Neuronal stem cell (in vitro differentiated cells): ENCODE data around the gene BBIP1.
A peak's percentile ranks its signal among the peaks of the same experiment; 100 is the strongest.

ENCODE experiments used
- DNase-seq: peaks from one replicate; pipeline ENCODE4 v3.0.0-alpha.2; 2013; ENCODE audit warnings: low spot score
- H2AFZ ChIP-seq: one replicate; pipeline ENCODE4 v1.6.1; 2013; ENCODE audit warnings: mild to moderate bottlenecking, low read length, inconsistent platforms
- H2AK5ac ChIP-seq: 2 replicates; pipeline ENCODE4 v1.6.1; 2013; ENCODE audit warnings: low read depth, mild to moderate bottlenecking, inconsistent platforms, low read length, moderate library complexity, mixed read lengths
- H2BK120ac ChIP-seq: 2 replicates; pipeline ENCODE4 v1.6.1; 2013; ENCODE audit warnings: low read depth, mild to moderate bottlenecking, inconsistent platforms, low read length, moderate library complexity, mixed read lengths
- H2BK12ac ChIP-seq: one replicate; pipeline ENCODE4 v1.6.1; 2013; ENCODE audit warnings: low read length, inconsistent platforms
- H2BK15ac ChIP-seq: 2 replicates; pipeline ENCODE4 v1.6.1; 2013; ENCODE audit warnings: mild to moderate bottlenecking, low read length, inconsistent platforms, mixed read lengths
- H2BK5ac ChIP-seq: one replicate; pipeline ENCODE4 v1.6.1; 2013; ENCODE audit warnings: inconsistent platforms, mild to moderate bottlenecking, low read length, moderate library complexity
- H3K14ac ChIP-seq: one replicate; pipeline ENCODE4 v1.6.1; 2013; ENCODE audit warnings: low read length, inconsistent platforms
- H3K18ac ChIP-seq: 2 replicates; pipeline ENCODE4 v1.6.1; 2013; ENCODE audit warnings: low read length, inconsistent platforms
- H3K23ac ChIP-seq: 2 replicates; pipeline ENCODE4 v1.6.1; 2013; ENCODE audit warnings: low read depth, mild to moderate bottlenecking, mixed read lengths, low read length, inconsistent platforms; ENCODE audit not compliant: poor library complexity
- H3K27ac ChIP-seq: replicated peaks from 3 replicates; pipeline ENCODE4 v1.5.1; 2013; ENCODE audit warnings: low read length, inconsistent platforms
- H3K27me3 ChIP-seq, 3 experiments: 2 replicates each; pipeline ENCODE4 v1.6.1; 2013; ENCODE audit warnings: low read length in 3 of 3, mild to moderate bottlenecking in 2 of 3, inconsistent platforms in 1 of 3, low read depth in 1 of 3, mixed read lengths in 1 of 3, moderate library complexity in 1 of 3; ENCODE audit not compliant: control insufficient read depth in 3 of 3, insufficient read depth in 3 of 3
- H3K36me3 ChIP-seq, 2 donors: replicated peaks in 1 of 2; 2 replicates each; pipeline ENCODE4 v1.6.1; 2013; ENCODE audit warnings: low read length in 2 of 2; ENCODE audit not compliant: control insufficient read depth in 2 of 2, insufficient read depth in 2 of 2
- H3K4ac ChIP-seq: 2 replicates; pipeline ENCODE4 v1.6.1; 2013; ENCODE audit warnings: inconsistent platforms, mild to moderate bottlenecking, low read length, moderate library complexity
- H3K4me1 ChIP-seq, 2 donors: 1 replicate in 1 of 2; 2 replicates in 1 of 2; pipeline ENCODE4 v1.6.1; 2013; ENCODE audit warnings: low read length in 2 of 2, low read depth in 1 of 2; ENCODE audit not compliant: control insufficient read depth in 2 of 2, insufficient read depth in 1 of 2
- H3K4me2 ChIP-seq: one replicate; pipeline ENCODE4 v1.6.1; 2013; ENCODE audit warnings: mild to moderate bottlenecking, low read length, inconsistent platforms; ENCODE audit not compliant: insufficient read depth, poor library complexity, severe bottlenecking
- H3K4me3 ChIP-seq, 2 donors: 2 replicates each; pipeline ENCODE4 v1.5.1; 2013; ENCODE audit warnings: low read length in 2 of 2, mild to moderate bottlenecking in 2 of 2, inconsistent platforms in 1 of 2, moderate library complexity in 1 of 2
- H3K79me1 ChIP-seq: one replicate; pipeline ENCODE4 v1.6.1; 2013; ENCODE audit warnings: low read depth, mild to moderate bottlenecking, inconsistent platforms, low read length, moderate library complexity
- H3K9ac ChIP-seq: one replicate; pipeline ENCODE4 v1.6.1; 2013; ENCODE audit warnings: mild to moderate bottlenecking, low read depth, low read length, inconsistent platforms; ENCODE audit not compliant: poor library complexity
- H3K9me3 ChIP-seq, 2 donors: replicated peaks in 1 of 2; 2 replicates each; pipeline versions ENCODE3 to v1.6.1; 2013; ENCODE audit warnings: low read length in 2 of 2, mild to moderate bottlenecking in 2 of 2, inconsistent platforms in 1 of 2, low read depth in 1 of 2, mixed read lengths in 1 of 2, moderate library complexity in 1 of 2; ENCODE audit not compliant: control insufficient read depth in 2 of 2, insufficient read depth in 1 of 2
- H4K8ac ChIP-seq: one replicate; pipeline ENCODE4 v1.6.1; 2013; ENCODE audit warnings: low read depth, mild to moderate bottlenecking, inconsistent platforms, low read length, moderate library complexity
- H4K91ac ChIP-seq: one replicate; pipeline ENCODE4 v1.6.1; 2013; ENCODE audit warnings: low read length, low read depth, mild to moderate bottlenecking, inconsistent platforms; ENCODE audit not compliant: poor library complexity
- WGBS, 2 donors: extraction: QIAGEN DNeasy Blood & Tissue Kit; methylation state at CpG; one replicate each; pipeline ENCODE4 v1.1.7; 2013; ENCODE audit warnings: missing lambda C conversion rate in 2 of 2, mixed read lengths in 1 of 2; ENCODE audit not compliant: insufficient read length in 2 of 2, insufficient replicate concordance in 1 of 2; ENCODE audit errors: extremely low coverage in 2 of 2; 5-methylcytosine and 5-hydroxymethylcytosine counted together

The BBIP1 gene

DNA sequence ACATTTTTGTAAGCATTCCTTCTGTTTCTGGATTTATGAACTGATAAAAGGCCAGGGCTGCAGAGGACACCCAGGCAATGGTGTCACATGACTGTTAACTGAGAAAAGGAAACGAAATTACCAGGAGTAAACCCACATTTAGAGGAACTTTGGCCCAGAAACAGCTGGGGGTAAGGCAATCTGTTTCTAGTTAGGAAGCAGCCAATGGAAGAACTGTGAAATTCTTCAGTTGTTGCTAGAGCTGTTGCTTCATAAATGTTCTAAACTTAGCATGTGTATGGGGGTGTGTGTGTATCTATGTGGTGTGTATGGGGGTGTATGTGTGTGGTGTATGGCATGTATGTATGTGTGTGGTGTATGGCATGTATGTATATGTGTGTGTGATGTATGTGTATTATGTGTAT lies 59.0 kb downstream of the BBIP1 start:
- Histone ChIP-seq H3K9ac (no peak overlapping the region), H2BK120ac (no peak overlapping the region), H4K91ac (no peak overlapping the region), H3K18ac (no peak overlapping the region), H2AK5ac (no peak overlapping the region), H3K14ac (no peak overlapping the region), H3K79me1 (no peaks in the 10 kb centered on the region), H3K4me1 (peaks cover 8 to 14% of the 10 kb centered on the region in 2 donors), H3K27ac (no peak overlapping the region), H4K8ac (no peak overlapping the region), H2AFZ (no peak overlapping the region), H2BK15ac (no peak overlapping the region), H3K36me3 (no peaks in the 10 kb centered on the region), H3K23ac (no peak overlapping the region), H2BK5ac (no peak overlapping the region), H3K4ac (no peak overlapping the region), H3K4me3 (no peak overlapping the region), H3K9me3 (peaks cover 0 to 5% of the 10 kb centered on the region in 2 donors), H2BK12ac (no peak overlapping the region), H3K4me2 (no peak overlapping the region), H3K27me3 (no peaks in the 10 kb centered on the region)
- no CpG with 5 or more reads among the region's 1 CpG for WGBS, 2 donors
- DNase-seq, result no peak

DNA sequence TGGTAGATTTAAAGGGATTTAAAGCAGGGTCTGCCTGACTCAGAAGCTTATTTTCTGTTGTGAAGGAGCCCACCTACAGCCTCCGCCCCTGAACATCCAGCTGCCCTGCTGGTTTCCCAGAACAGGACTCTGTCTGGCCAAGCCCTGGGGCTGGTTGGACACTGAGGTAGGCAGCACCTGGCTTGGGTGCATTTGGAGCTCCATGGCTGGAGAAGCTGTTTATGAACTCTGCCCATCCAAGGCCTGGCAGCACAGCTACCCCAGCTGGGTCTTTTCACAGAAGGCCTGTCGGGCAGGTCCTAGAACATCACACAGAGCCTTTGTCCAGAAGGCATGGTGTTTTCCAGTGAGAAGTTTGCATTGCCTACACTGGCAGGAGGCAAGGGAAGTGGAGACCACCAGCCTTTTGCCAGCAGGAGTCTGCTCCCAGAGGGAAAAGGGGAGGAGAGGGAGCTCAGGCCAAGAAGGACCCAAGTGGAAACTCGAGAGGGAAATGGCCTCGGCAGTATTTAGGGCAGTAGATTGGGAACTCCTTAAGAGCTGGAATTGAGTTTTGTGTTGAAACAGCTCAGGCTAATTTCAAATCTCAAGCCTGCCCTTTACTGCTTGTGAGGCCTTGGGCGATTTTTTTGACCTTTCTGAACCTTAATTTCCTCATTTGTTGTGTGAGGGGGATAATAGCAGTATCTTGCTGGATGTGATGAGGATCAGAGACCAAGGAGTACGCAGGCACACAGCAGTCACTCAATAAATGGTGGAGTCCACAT lies 59.6 kb downstream of the BBIP1 start:
- H2BK15ac ChIP-seq, result no peak overlapping the region
- no peak overlapping the region for H2BK120ac ChIP-seq
- H3K9me3 ChIP-seq, result peaks cover 0 to 5% of the 10 kb centered on the region in 2 donors
- H3K4me2 ChIP-seq, result no peak overlapping the region
- H3K4ac ChIP-seq, result no peak overlapping the region
- H2BK12ac ChIP-seq, result peak overlapping the region; percentile 16
- no CpG with 5 or more reads among the region's 6 CpGs for WGBS, 2 donors
- no peak overlapping the region for H2BK5ac ChIP-seq
- peak overlapping the region; percentile 70 for H3K18ac ChIP-seq
- H2AK5ac ChIP-seq, result peak overlapping the region; percentile 15
- no peak for DNase-seq
- peaks cover 4 to 10% of the 10 kb centered on the region in 2 donors for H3K4me1 ChIP-seq
- H4K8ac ChIP-seq, result no peak overlapping the region
- H3K27me3 ChIP-seq, result no peaks in the 10 kb centered on the region
- no peak overlapping the region for H2AFZ ChIP-seq
- H4K91ac ChIP-seq, result no peak overlapping the region
- no peaks in the 10 kb centered on the region for H3K36me3 ChIP-seq
- no peaks in the 10 kb centered on the region for H3K79me1 ChIP-seq
- H3K4me3 ChIP-seq, result no peak overlapping the region
- H3K14ac ChIP-seq, result no peak overlapping the region
- no peak overlapping the region for H3K27ac ChIP-seq
- peak overlapping the region; percentile 27 for H3K9ac ChIP-seq
- H3K23ac ChIP-seq, result no peak overlapping the region

DNA sequence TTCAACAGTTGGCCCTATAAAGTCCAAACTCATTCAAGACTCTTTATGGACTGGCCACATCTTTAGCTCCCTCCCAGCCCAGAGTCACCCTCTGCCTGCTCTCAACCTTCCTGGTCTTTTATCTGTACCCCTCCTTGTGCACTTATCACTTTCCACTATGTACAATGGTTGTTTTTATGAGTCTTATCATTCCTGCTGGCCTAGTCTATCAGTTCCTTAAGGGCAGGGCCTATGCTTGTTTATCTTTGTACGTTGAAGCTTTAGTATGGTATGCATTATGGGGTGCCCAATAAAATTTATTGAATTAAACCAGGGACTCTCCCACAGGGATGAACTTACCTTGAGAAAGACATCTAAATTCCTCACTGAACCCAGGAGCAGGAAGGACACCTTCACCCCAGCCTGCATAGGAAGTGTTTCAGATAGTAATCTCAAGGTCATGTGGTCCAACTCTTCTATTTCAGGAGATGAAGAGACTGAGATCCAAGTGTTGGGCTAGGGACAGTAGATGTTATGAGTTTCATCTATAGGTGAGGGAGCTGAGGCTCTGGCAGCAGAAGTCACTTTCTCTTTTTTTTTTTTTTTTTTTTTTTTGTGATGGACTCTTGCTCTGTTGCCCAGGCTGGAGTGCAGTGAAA lies 60.6 kb downstream of the BBIP1 start:
- no peak for DNase-seq

More for the DNA sequence above, 60.6 kb downstream of the BBIP1 start:
- no peak overlapping the region for H4K8ac ChIP-seq
- no peaks in the 10 kb centered on the region for H3K36me3 ChIP-seq
- no peaks in the 10 kb centered on the region for H3K27me3 ChIP-seq
- no peak overlapping the region for H3K4ac ChIP-seq
- no peak overlapping the region for H2BK120ac ChIP-seq
- H3K14ac ChIP-seq, result no peak overlapping the region
- no peak overlapping the region for H2BK15ac ChIP-seq
- no peak overlapping the region for H3K27ac ChIP-seq
- H3K9ac ChIP-seq, result no peak overlapping the region
- no peaks in the 10 kb centered on the region for H3K79me1 ChIP-seq
- H3K9me3 ChIP-seq, result peaks cover 0 to 5% of the 10 kb centered on the region in 2 donors
- H4K91ac ChIP-seq, result no peak overlapping the region
- H2BK5ac ChIP-seq, result no peak overlapping the region
- peaks cover 4 to 9% of the 10 kb centered on the region in 2 donors for H3K4me1 ChIP-seq
- no peak overlapping the region for H2AK5ac ChIP-seq
- peak overlapping the region; percentile 85 for H2AFZ ChIP-seq
- H2BK12ac ChIP-seq, result no peak overlapping the region
- H3K4me3 ChIP-seq, result no peak overlapping the region
- no peak overlapping the region for H3K4me2 ChIP-seq
- H3K23ac ChIP-seq, result no peak overlapping the region
- WGBS, 2 donors, result no CpG with 5 or more reads among the region's 1 CpG
- H3K18ac ChIP-seq, result no peak overlapping the region
